Measurements from ENCODE around the gene SLC10A3.

- TF ChIP-seq CTCF (conservative IDR thresholded peaks at IDR 0.05; ENCODE audit: low read depth, low read length) (no peak), EZH2 (IDR thresholded peaks at IDR 0.05; ENCODE audit: low read length, unreplicated experiment) (no peak), EZH2phosphoT487 (IDR thresholded peaks at IDR 0.05; ENCODE audit: borderline replicate concordance, low read length) (no peak)
Measured at GRCh38 chrX:154468217-154468616, 22.2 kb downstream of the SLC10A3 start.

All from PC-3 (cell line).